ENCODE data around the gene SPTBN1. TPM values are rescaled to one million over a fixed set of nuclear protein-coding genes. Genes with fewer than 3 reads are reported as not detected.

The SPTBN1 gene
- 80.3 and 93.9 TPM in 2 replicates for total RNA-seq

DNA sequence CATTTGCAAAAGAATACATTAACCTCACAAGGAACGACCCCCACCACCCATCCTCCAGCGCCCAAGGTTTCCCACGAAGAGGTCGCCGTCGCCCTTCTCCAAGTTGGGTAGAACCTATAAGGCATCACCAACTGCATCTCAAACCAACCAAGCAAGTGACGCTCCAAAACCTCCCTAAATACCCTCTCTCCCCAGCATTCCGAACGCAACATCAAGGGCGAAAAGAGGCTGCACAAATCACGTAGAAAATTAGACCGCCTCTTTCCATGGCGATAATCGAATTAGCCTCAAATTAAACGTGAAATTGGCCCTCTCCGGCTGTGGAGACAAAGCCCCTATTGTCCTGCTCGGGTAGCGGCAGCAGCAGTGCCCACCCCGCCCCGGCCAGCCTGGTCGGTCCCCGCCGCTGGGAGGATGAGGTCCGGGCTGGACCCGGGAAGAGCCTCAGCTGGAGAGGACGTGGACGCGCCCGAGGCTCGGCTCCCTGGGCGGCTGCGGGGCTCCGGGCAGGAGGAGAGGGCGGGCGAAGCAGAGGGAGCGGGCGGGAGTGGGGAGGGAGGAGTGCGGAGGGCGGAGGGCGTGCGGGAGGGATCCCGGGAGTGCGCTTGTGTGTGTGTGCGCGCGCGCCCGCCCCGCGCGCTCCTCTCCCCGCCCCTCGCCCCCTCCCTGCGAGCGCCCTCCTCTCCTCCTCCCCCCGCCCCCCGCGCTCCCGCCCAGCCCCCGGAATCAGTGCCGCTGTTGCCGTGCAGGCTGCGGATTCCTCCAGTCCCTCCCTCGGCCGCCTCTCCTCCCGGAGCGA is at the start of gene SPTBN1:
SPTBN1 (plus strand) TSS at position 765 of the 799 bp plus-strand sequence. CDS start 70,092 bp downstream, outside the sequence.

Other genes with a start within 250 kb of the SPTBN1 start
- gene TSPYL6, start 200.1 kb upstream of the SPTBN1 start, total RNA-seq, result not detected in 2 replicates